ENCODE measurements around the gene SPAAR.
"Not testable (repeated sequence)": the region's sequence is repeated elsewhere in the genome, so short reads cannot be mapped to it uniquely, and the experiment has no call there.

SPAAR gene

DNA sequence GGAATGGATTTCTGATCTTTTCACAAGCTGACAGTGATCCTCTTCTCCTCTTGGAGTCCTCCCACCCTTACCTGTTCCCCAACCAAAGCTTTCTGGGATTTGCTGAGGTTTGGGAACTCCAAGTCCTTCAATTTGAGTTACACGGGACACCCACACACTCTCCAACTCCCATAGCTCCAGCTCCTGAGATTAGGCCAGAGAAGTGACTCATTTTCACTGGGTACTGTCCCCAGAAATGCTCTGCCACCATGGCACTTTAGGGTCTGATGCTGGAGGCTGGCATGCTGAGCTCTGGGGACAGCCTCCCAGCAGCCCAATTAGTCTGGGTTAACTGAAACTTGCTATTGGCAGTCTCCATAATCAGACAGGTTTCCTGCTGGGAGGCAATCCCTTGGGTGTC, 17.2 kb upstream of the SPAAR start:
- Histone ChIP-seq H4K20me1 (ENCODE audit: insufficient read depth, low read length) (no peaks in the 10 kb centered on the region), H3K4me3 (ENCODE audit: low read depth in 1 of 2, low read length in 2 of 2) (no peak overlapping the region), H3K4me1 (ENCODE audit: insufficient read depth, low read length) (no peaks in the 10 kb centered on the region), H3K27ac (ENCODE audit: low read length) (no peak overlapping the region), H3K27me3 (ENCODE audit: insufficient read depth, low read length, poor library complexity) (peaks cover 9% of the 10 kb centered on the region), H3K9ac (ENCODE audit: low read depth, low read length) (no peak overlapping the region), H3K9me3 (ENCODE audit: insufficient read depth, low read length, severe bottlenecking) (no peaks in the 10 kb centered on the region), H3K4me2 (ENCODE audit: insufficient read depth, low read length) (no peak overlapping the region), H3K36me3 (ENCODE audit: insufficient read depth, low read length) (no peaks in the 10 kb centered on the region), H2AFZ (ENCODE audit: low read depth, low read length) (no peak overlapping the region), H3K79me2 (ENCODE audit: insufficient read depth, low read length) (no peaks in the 10 kb centered on the region)
- TF ChIP-seq CTCF (IDR thresholded peaks at IDR 0.05; ENCODE audit: borderline replicate concordance, extremely low read depth, low read length, poor library complexity, severe bottlenecking): no peak
- TF ChIP-seq EZH2 (IDR thresholded peaks at IDR 0.05; ENCODE audit: borderline replicate concordance, low read depth, low read length, severe bottlenecking): no peak
- DNase-seq (no peak), ATAC-seq (ENCODE audit: insufficient read depth, low read depth) (no peak)

DNA sequence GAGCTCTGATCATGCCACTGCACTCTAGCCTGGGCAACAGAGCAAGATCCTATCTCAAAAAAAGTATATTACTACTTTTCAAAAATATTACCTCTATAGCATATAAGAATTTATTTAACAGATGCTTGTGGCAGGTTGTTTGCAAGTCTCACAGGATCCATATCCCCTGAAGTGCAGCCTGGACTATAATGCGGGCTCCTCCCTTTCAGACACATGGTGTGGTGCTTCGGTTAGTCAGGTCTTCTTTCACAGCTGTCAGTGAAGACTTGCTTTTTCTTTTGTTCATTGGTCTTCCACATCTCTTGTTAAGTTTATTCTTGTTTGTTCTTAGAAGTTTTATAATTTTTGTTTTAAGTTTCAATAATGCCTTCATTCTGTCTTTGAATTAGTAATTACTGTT, 12.7 kb upstream of the SPAAR start:
- H3K4me2 ChIP-seq (ENCODE audit: insufficient read depth, low read length): no peak overlapping the region
- H3K79me2 ChIP-seq (ENCODE audit: insufficient read depth, low read length): no peaks in the 10 kb centered on the region
- H3K4me3 ChIP-seq (ENCODE audit: low read depth in 1 of 2, low read length in 2 of 2): no peak overlapping the region
- ATAC-seq (ENCODE audit: insufficient read depth, low read depth) (no peak), DNase-seq (no peak)
- no peaks in the 10 kb centered on the region for H4K20me1 ChIP-seq (ENCODE audit: insufficient read depth, low read length)
- no peak for TF ChIP-seq EZH2 (IDR thresholded peaks at IDR 0.05; ENCODE audit: borderline replicate concordance, low read depth, low read length, severe bottlenecking)
- H3K36me3 ChIP-seq (ENCODE audit: insufficient read depth, low read length): no peaks in the 10 kb centered on the region
- no peak overlapping the region for H2AFZ ChIP-seq (ENCODE audit: low read depth, low read length)
- no peak overlapping the region for H3K9ac ChIP-seq (ENCODE audit: low read depth, low read length)
- H3K27ac ChIP-seq (ENCODE audit: low read length): no peak overlapping the region
- peaks cover 17% of the 10 kb centered on the region for H3K27me3 ChIP-seq (ENCODE audit: insufficient read depth, low read length, poor library complexity)
- H3K9me3 ChIP-seq (ENCODE audit: insufficient read depth, low read length, severe bottlenecking): no peaks in the 10 kb centered on the region
- H3K4me1 ChIP-seq (ENCODE audit: insufficient read depth, low read length): no peaks in the 10 kb centered on the region

- H3K9ac ChIP-seq (ENCODE audit: low read depth, low read length); H3K79me2 ChIP-seq (ENCODE audit: insufficient read depth, low read length); DNase-seq; H3K27ac ChIP-seq (ENCODE audit: low read length); H4K20me1 ChIP-seq (ENCODE audit: insufficient read depth, low read length); H2AFZ ChIP-seq (ENCODE audit: low read depth, low read length); H3K9me3 ChIP-seq (ENCODE audit: insufficient read depth, low read length, severe bottlenecking); ATAC-seq (ENCODE audit: insufficient read depth, low read depth); H3K4me3 ChIP-seq (ENCODE audit: low read depth in 1 of 2, low read length in 2 of 2); H3K4me1 ChIP-seq (ENCODE audit: insufficient read depth, low read length); H3K4me2 ChIP-seq (ENCODE audit: insufficient read depth, low read length); H3K36me3 ChIP-seq (ENCODE audit: insufficient read depth, low read length): not testable (repeated sequence)
- peaks cover 15% of the 10 kb centered on the region for H3K27me3 ChIP-seq (ENCODE audit: insufficient read depth, low read length, poor library complexity)
These were observed 11.8 kb upstream of the SPAAR start for GRCh38 chr9:35897376-35898099.

GRCh38 chr9:35898337-35898736, 11.0 kb upstream of the SPAAR start:
- Histone ChIP-seq H4K20me1 (ENCODE audit: insufficient read depth, low read length) (no peaks in the 10 kb centered on the region), H3K36me3 (ENCODE audit: insufficient read depth, low read length) (no peaks in the 10 kb centered on the region), H3K4me1 (ENCODE audit: insufficient read depth, low read length) (no peaks in the 10 kb centered on the region), H3K4me2 (ENCODE audit: insufficient read depth, low read length) (no peak overlapping the region), H3K27ac (ENCODE audit: low read length) (no peak overlapping the region), H3K9me3 (ENCODE audit: insufficient read depth, low read length, severe bottlenecking) (no peaks in the 10 kb centered on the region), H3K9ac (ENCODE audit: low read depth, low read length) (no peak overlapping the region), H3K4me3 (ENCODE audit: low read depth in 1 of 2, low read length in 2 of 2) (no peak overlapping the region), H2AFZ (ENCODE audit: low read depth, low read length) (no peak overlapping the region), H3K79me2 (ENCODE audit: insufficient read depth, low read length) (no peaks in the 10 kb centered on the region), H3K27me3 (ENCODE audit: insufficient read depth, low read length, poor library complexity) (peaks cover 15% of the 10 kb centered on the region)
- DNase-seq (no peak), ATAC-seq (ENCODE audit: insufficient read depth, low read depth) (no peak)
- TF ChIP-seq CTCF (IDR thresholded peaks at IDR 0.05; ENCODE audit: borderline replicate concordance, extremely low read depth, low read length, poor library complexity, severe bottlenecking) (no peak), EZH2 (IDR thresholded peaks at IDR 0.05; ENCODE audit: borderline replicate concordance, low read depth, low read length, severe bottlenecking) (no peak)
